T-helper 2 cell treated with Interferon-gamma antibody and Interleukin-4, amounts not matched to agents 5 μg/mL and 100 μg/mL, for 36 hours (primary cell): ENCODE measurements around the gene COL4A2.
"Not testable (repeated sequence)": the region's sequence is repeated elsewhere in the genome, so short reads cannot be mapped to it uniquely, and the experiment has no call there.

Experiments used
- DNase-seq: peaks from one replicate; pipeline ENCODE4 v3.0.0; 2021; ENCODE audit warnings: low spot score
- H3K27ac Mint-ChIP-seq: one replicate; pipeline ENCODE4 v1.8.0; 2021; ENCODE audit warnings: mild to moderate bottlenecking, mixed read lengths
- H3K27me3 Mint-ChIP-seq: one replicate; pipeline ENCODE4 v1.8.0; 2021; ENCODE audit warnings: low read depth, mixed read lengths
- H3K36me3 Mint-ChIP-seq: one replicate; pipeline ENCODE4 v1.8.0; 2021; ENCODE audit warnings: low read depth, mixed read lengths
- H3K4me1 Mint-ChIP-seq: one replicate; pipeline ENCODE4 v1.8.0; 2021; ENCODE audit warnings: low read depth, mixed read lengths
- H3K4me3 Mint-ChIP-seq: one replicate; pipeline ENCODE4 v1.8.0; 2022; ENCODE audit warnings: mild to moderate bottlenecking, moderate library complexity, mixed read lengths
- H3K9me3 Mint-ChIP-seq: one replicate; pipeline ENCODE4 v1.8.0; 2021; ENCODE audit warnings: mixed read lengths

COL4A2 gene

GRCh38 chr13:110449219-110450015 lies 142.3 kb downstream of the COL4A2 start:
- Mint-ChIP-seq H3K27ac (no peak overlapping the region), H3K36me3 (no peaks in the 10 kb centered on the region), H3K27me3 (peaks cover 14% of the 10 kb centered on the region)

GRCh38 chr13:110450016-110450900 lies 143.2 kb downstream of the COL4A2 start:
- no peak for DNase-seq
- H3K36me3 Mint-ChIP-seq = no peaks in the 10 kb centered on the region
- H3K4me3 Mint-ChIP-seq = no peak overlapping the region
- H3K4me1 Mint-ChIP-seq = no peaks in the 10 kb centered on the region
- H3K9me3 Mint-ChIP-seq = no peaks in the 10 kb centered on the region
- H3K27me3 Mint-ChIP-seq = peaks cover 9% of the 10 kb centered on the region
- H3K27ac Mint-ChIP-seq = no peak overlapping the region

More at GRCh38 chr13:110449219-110450015, 142.3 kb downstream of the COL4A2 start:
- no peak for DNase-seq
- no peak overlapping the region for H3K4me3 Mint-ChIP-seq
- no peaks in the 10 kb centered on the region for H3K4me1 Mint-ChIP-seq
- no peaks in the 10 kb centered on the region for H3K9me3 Mint-ChIP-seq

- peaks cover 2% of the 10 kb centered on the region for H3K4me1 Mint-ChIP-seq
- peaks cover 14% of the 10 kb centered on the region for H3K27me3 Mint-ChIP-seq
- no peak for DNase-seq
- H3K36me3 Mint-ChIP-seq = no peaks in the 10 kb centered on the region
- no peaks in the 10 kb centered on the region for H3K9me3 Mint-ChIP-seq
- no peak overlapping the region for H3K27ac Mint-ChIP-seq
- H3K4me3 Mint-ChIP-seq = no peak overlapping the region
These were observed 144.1 kb downstream of the COL4A2 start for GRCh38 chr13:110450941-110451730.

GRCh38 chr13:110453091-110453490 lies 146.0 kb downstream of the COL4A2 start:
- peaks cover 15% of the 10 kb centered on the region for H3K27me3 Mint-ChIP-seq
- H3K27ac Mint-ChIP-seq, DNase-seq, H3K4me3 Mint-ChIP-seq, H3K36me3 Mint-ChIP-seq, H3K9me3 Mint-ChIP-seq, H3K4me1 Mint-ChIP-seq: not testable (repeated sequence)

- H3K4me1 Mint-ChIP-seq = peaks cover 3% of the 10 kb centered on the region
- no peak overlapping the region for H3K27ac Mint-ChIP-seq
- H3K4me3 Mint-ChIP-seq = no peak overlapping the region
- no peaks in the 10 kb centered on the region for H3K36me3 Mint-ChIP-seq
- peaks cover 15% of the 10 kb centered on the region for H3K27me3 Mint-ChIP-seq
- no peaks in the 10 kb centered on the region for H3K9me3 Mint-ChIP-seq
- no peak for DNase-seq
These were observed 146.7 kb downstream of the COL4A2 start for GRCh38 chr13:110453797-110454196.

GRCh38 chr13:110454227-110454859 lies 147.3 kb downstream of the COL4A2 start:
- Mint-ChIP-seq H3K4me3 (no peak overlapping the region), H3K9me3 (no peaks in the 10 kb centered on the region), H3K36me3 (no peaks in the 10 kb centered on the region), H3K27ac (no peak overlapping the region), H3K27me3 (peaks cover 15% of the 10 kb centered on the region), H3K4me1 (peaks cover 3% of the 10 kb centered on the region)
- no peak for DNase-seq

GRCh38 chr13:110454956-110455355 lies 147.9 kb downstream of the COL4A2 start:
- H3K27ac Mint-ChIP-seq = no peak overlapping the region
- DNase-seq = no peak
- no peak overlapping the region for H3K4me3 Mint-ChIP-seq
- peaks cover 15% of the 10 kb centered on the region for H3K27me3 Mint-ChIP-seq
- H3K36me3 Mint-ChIP-seq = no peaks in the 10 kb centered on the region
- H3K4me1 Mint-ChIP-seq = peaks cover 3% of the 10 kb centered on the region
- H3K9me3 Mint-ChIP-seq = no peaks in the 10 kb centered on the region

- Mint-ChIP-seq H3K27me3 (peaks cover 15% of the 10 kb centered on the region), H3K36me3 (no peaks in the 10 kb centered on the region), H3K9me3 (no peaks in the 10 kb centered on the region), H3K4me1 (peaks cover 3% of the 10 kb centered on the region), H3K4me3 (no peak overlapping the region), H3K27ac (no peak overlapping the region)
- no peak for DNase-seq
These were observed 148.4 kb downstream of the COL4A2 start for GRCh38 chr13:110455444-110455843.

- Mint-ChIP-seq H3K4me3 (peak overlapping the region; percentile 13), H3K36me3 (no peaks in the 10 kb centered on the region), H3K9me3 (no peaks in the 10 kb centered on the region), H3K27me3 (peaks cover 15% of the 10 kb centered on the region), H3K4me1 (peaks cover 3% of the 10 kb centered on the region), H3K27ac (no peak overlapping the region)
- DNase-seq = peak; percentile 44
These were observed 148.9 kb downstream of the COL4A2 start for GRCh38 chr13:110455941-110456340.

- no peaks in the 10 kb centered on the region for H3K9me3 Mint-ChIP-seq
- H3K4me1 Mint-ChIP-seq = peaks cover 3% of the 10 kb centered on the region
- H3K27me3 Mint-ChIP-seq = peaks cover 13% of the 10 kb centered on the region
- no peak for DNase-seq
- H3K36me3 Mint-ChIP-seq = no peaks in the 10 kb centered on the region
- no peak overlapping the region for H3K27ac Mint-ChIP-seq
- no peak overlapping the region for H3K4me3 Mint-ChIP-seq
These were observed 149.5 kb downstream of the COL4A2 start for GRCh38 chr13:110456550-110456949.

GRCh38 chr13:110457361-110457760 lies 150.3 kb downstream of the COL4A2 start:
- no peak overlapping the region for H3K27ac Mint-ChIP-seq
- peaks cover 3% of the 10 kb centered on the region for H3K4me1 Mint-ChIP-seq
- no peaks in the 10 kb centered on the region for H3K36me3 Mint-ChIP-seq
- H3K9me3 Mint-ChIP-seq = no peaks in the 10 kb centered on the region
- no peak overlapping the region for H3K4me3 Mint-ChIP-seq
- DNase-seq = no peak
- peaks cover 13% of the 10 kb centered on the region for H3K27me3 Mint-ChIP-seq

- no peak for DNase-seq
- Mint-ChIP-seq H3K4me3 (no peak overlapping the region), H3K9me3 (no peaks in the 10 kb centered on the region), H3K4me1 (peaks cover 3% of the 10 kb centered on the region), H3K27ac (no peak overlapping the region), H3K36me3 (no peaks in the 10 kb centered on the region), H3K27me3 (peaks cover 13% of the 10 kb centered on the region)
These were observed 150.9 kb downstream of the COL4A2 start for GRCh38 chr13:110458017-110458416.

- Mint-ChIP-seq H3K9me3 (no peaks in the 10 kb centered on the region), H3K4me1 (peaks cover 3% of the 10 kb centered on the region), H3K4me3 (no peak overlapping the region), H3K36me3 (no peaks in the 10 kb centered on the region), H3K27me3 (peaks cover 10% of the 10 kb centered on the region), H3K27ac (no peak overlapping the region)
- DNase-seq = no peak
These were observed 151.7 kb downstream of the COL4A2 start for GRCh38 chr13:110458594-110459365.
